Large intestine (tissue), 3 donors: ENCODE data around the gene MAD1L1. TPM values are rescaled to one million over a fixed set of nuclear protein-coding genes. Genes with fewer than 3 reads are reported as not detected.

Experiments
- DNase-seq, 2 donors: peaks; one replicate each; pipeline versions ENCODE4 v3.0.0 to v3.0.0-alpha.2; 2013
- H3K27ac ChIP-seq: one replicate; pipeline ENCODE4 v1.5.1; 2013; ENCODE audit warnings: low read length
- H3K27me3 ChIP-seq: 2 replicates; pipeline ENCODE4 v1.6.1; 2013; ENCODE audit warnings: low read length; ENCODE audit not compliant: control insufficient read depth, insufficient read depth
- H3K36me3 ChIP-seq: 2 replicates; pipeline ENCODE4 v1.6.1; 2013; ENCODE audit warnings: low read length; ENCODE audit not compliant: control insufficient read depth, insufficient read depth
- H3K4me1 ChIP-seq: one replicate; pipeline ENCODE4 v1.6.1; 2013; ENCODE audit warnings: low read length; ENCODE audit not compliant: control insufficient read depth, insufficient read depth
- H3K4me3 ChIP-seq: one replicate; pipeline ENCODE4 v1.5.1; 2013; ENCODE audit warnings: low read length
- H3K9me3 ChIP-seq: one replicate; pipeline ENCODE4 v1.6.1; 2013; ENCODE audit warnings: mild to moderate bottlenecking, low read depth, low read length, moderate library complexity; ENCODE audit not compliant: control insufficient read depth
- WGBS: methylation state at CpG from one replicate; pipeline ENCODE4 v1.1.5; 2013; ENCODE audit warnings: low lambda C conversion rate; ENCODE audit not compliant: insufficient coverage; 5-methylcytosine and 5-hydroxymethylcytosine counted together
- polyA plus RNA-seq: library from polyadenylated mRNA; unstranded; fragments of 120-200 nt; gene quantifications from one replicate; pipeline ENCODE4 v1.2.1, GENCODE V29; 2013

The MAD1L1 gene
- polyA plus RNA-seq, 1 donor: 15.1 TPM

DNA sequence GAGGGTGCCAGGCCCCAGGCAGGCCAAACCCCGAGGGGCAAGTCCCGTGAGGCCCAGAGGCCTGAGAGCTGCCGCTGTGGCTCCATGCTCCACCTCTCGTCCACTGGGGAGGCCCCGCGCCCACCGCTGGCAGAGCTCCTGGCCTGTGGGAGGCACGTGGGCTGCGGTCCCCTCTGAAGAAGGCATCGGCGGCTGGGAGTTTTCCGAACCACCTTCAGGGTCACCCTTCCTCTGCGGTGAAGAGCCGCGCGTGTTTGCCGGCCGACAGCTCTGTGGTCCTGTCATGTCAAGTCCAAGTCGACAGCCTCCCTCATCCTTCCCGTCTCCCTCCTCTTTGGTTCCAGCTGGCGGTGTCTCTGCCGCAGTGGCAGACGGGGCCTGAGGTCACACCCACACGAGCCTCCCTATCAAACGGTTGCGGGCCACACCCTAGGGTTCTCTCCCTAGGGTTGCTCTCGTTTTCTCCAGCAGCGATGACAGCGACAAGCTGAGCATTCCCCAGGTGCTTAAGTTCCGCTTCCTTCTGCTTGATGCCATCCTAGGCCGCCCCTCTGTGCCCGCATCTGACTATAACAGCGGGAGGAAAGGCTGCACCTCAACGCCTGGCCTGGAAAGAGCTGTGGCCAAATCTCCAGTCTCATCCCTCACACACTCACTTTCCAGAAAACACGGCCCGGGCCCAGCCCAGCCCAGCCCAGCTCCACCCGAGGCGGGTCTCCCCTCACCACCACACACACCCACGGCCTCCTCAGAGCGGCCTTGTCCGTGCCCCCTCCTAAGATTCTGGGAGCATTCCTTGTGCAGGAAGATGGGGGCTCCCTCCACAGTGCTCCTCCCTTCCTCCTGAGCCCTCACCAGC, 377.6 kb downstream of the MAD1L1 start:
- Histone ChIP-seq H3K4me3 (no peak overlapping the region), H3K9me3 (peaks cover 26% of the 10 kb centered on the region), H3K27ac (peak overlapping the region; percentile 10), H3K4me1 (peaks cover 16% of the 10 kb centered on the region), H3K36me3 (no peaks in the 10 kb centered on the region), H3K27me3 (no peaks in the 10 kb centered on the region)
- no CpG with 5 or more reads among the region's 41 CpGs for WGBS
- peak in 1 of 2 donors; percentile 30 for DNase-seq

DNA sequence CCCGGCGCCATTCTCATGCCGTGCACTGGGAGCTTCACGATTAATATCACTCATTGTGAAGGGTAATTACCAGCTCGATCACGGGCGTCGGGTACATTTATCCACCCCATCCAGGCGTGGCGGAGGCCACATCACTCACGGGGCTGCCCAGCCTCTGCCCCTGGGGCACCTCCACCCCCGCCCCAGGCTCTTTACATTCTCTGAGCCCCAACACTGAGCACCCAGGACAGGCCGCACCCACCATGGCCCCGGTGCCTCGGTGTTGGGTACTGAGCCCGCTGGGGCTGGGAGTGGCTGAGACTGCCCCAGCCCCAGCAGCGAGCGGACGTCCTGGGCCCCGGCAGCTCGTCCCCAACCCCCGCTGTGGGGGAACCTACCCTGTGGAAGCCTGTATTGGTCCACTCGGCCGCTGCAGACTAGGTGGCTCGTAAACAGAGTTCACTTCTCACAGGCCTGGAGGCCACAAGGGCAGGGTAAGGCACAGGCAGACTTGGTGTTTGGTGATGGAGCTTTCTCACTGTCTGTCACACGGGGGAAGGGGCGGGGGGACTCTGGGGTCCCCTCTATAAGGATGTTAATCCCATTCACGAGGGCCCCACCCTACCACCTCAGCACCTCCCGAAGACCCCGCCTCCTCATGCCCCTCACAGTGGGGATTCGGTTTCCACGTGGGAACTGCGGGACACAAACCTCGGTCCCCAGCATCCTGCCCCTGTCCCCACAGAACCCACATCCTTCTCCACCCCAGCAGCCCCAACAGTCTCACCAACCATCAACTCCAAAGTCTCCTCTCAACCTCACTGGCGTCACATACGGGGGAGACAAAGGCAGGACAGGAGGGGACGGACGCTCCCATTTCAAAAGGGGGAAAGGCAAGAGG, 378.5 kb downstream of the MAD1L1 start:
- WGBS: no CpG with 5 or more reads among the region's 38 CpGs
- no peak overlapping the region for H3K4me3 ChIP-seq

DNA sequence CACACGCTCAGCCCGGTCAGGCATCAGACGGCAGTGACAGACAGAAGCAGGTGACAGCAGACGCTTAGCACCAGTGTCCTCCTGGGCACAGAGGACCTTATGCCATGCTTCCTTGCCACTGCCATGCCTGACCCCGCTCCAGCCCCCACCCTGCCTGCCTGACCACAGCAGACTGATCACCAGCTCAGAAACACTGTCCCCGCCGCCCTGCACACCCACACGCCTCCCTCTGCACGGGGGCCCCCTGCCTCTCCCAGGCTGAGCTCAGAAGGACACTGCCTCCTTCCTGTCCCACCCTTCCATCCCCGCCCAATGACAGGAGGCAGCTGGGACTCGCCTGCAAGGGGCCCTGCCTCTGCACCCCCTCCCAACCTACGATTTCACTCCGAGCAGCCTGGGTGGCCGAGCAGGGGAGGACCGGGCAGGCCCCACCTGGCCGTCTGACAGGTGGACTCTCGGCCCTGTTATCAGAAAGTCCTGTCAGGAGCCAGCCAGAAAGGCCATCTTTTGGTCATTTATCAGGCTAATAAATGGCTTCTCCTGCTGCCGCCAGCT, 379.2 kb downstream of the MAD1L1 start:
- peaks cover 26% of the 10 kb centered on the region for H3K9me3 ChIP-seq
- WGBS: no CpG with 5 or more reads among the region's 18 CpGs
- DNase-seq: peak; percentile 79 to 92
- H3K4me1 ChIP-seq: peaks cover 16% of the 10 kb centered on the region
- H3K4me3 ChIP-seq: no peak overlapping the region
- no peaks in the 10 kb centered on the region for H3K27me3 ChIP-seq
- peak overlapping the region; percentile 63 for H3K27ac ChIP-seq
- H3K36me3 ChIP-seq: no peaks in the 10 kb centered on the region

More for the DNA sequence above, 378.5 kb downstream of the MAD1L1 start:
- peaks cover 26% of the 10 kb centered on the region for H3K9me3 ChIP-seq
- peaks cover 16% of the 10 kb centered on the region for H3K4me1 ChIP-seq
- H3K36me3 ChIP-seq: no peaks in the 10 kb centered on the region
- H3K27ac ChIP-seq: peak overlapping the region; percentile 63
- no peak for DNase-seq
- H3K27me3 ChIP-seq: no peaks in the 10 kb centered on the region

DNA sequence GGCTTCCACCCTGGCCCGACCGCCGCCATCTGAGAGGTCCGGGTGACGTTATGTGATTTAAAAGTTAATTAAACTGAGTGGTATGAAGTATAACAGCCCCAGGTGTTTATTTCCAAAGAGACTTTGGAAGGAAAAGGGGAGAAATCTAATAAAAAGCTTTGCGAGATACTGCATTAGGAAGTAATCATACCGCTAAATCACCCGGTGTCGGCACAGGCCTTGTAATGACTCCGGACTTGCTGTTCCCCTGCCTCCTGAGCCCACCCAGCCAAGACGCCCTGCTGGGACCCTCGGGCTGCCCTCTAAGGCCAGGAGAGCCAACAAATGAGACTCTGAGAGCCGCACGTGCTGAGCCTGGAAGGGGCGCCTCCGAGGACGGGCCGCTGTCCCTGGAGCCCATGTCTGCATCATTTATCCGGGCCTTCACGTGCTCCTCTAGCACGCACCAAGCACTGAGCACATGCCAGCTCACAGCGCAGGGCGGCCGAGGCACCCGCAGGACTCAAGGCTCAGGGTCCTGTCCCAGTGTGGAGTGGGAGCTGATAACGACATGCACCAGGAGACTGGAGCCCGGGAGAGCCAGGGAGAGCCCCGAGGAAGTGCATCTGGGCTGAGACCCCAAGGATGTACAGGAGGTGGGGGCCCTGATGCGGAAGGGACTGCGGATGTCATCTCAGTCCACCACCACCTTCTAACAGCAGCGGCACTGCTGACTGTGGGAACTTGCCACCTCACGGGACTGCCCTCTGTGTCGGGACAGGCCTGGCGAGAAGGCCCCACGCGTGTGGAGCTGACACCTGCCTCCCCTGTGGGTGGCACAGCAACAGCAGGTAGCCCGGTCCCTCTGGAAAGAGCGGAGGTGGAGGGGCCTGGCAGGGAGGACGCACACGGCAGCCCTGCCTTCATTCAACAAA, 380.0 kb downstream of the MAD1L1 start:
- Histone ChIP-seq H3K27me3 (no peaks in the 10 kb centered on the region), H3K27ac (peak overlapping the region; percentile 63), H3K4me3 (no peak overlapping the region), H3K4me1 (peaks cover 16% of the 10 kb centered on the region), H3K36me3 (no peaks in the 10 kb centered on the region), H3K9me3 (peaks cover 26% of the 10 kb centered on the region)
- DNase-seq: no peak
- no CpG with 5 or more reads among the region's 40 CpGs for WGBS

DNA sequence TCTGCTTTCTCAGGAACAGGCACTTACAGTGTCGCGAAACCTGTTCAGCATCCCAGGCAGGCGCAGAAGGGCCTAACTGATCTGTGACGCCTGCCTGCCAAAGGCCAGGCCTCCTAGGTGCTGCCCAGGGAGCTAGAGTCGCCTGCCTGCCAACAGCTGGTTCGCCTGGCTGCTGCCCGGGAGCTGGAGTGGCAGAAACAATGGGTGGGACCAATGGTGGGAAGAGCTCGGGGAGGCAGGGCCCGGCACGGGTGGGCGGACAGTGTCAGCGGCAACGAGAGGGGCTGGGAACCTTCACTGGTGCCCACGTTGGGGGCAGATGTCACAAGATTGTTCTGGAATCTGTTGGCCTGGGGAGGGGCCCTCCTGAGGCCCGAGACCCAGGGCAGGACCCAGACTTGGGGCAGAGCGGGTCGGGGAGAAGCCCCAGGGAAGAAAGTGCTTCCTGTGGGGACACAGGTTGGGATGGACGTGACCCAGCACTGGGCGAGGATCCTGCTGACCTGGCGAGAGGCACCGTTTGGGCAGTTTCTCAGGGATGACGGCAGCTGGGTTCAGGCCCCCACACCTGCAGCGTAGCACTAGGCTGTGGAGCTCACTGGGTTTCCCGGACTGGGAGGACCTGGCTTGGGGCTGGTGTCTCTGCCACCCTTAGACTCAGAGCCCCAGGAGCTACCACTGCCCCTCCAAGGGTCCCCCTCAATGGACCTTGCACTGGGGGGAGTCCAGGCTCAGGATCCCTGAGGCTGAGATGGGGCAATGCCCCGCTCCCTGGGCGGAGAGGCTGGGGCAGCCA, 380.8 kb downstream of the MAD1L1 start:
- Histone ChIP-seq H3K27me3 (no peaks in the 10 kb centered on the region), H3K4me1 (peaks cover 16% of the 10 kb centered on the region), H3K4me3 (no peak overlapping the region), H3K9me3 (peaks cover 21% of the 10 kb centered on the region), H3K36me3 (no peaks in the 10 kb centered on the region), H3K27ac (no peak overlapping the region)
- DNase-seq: no peak
- WGBS: no CpG with 5 or more reads among the region's 26 CpGs

DNA sequence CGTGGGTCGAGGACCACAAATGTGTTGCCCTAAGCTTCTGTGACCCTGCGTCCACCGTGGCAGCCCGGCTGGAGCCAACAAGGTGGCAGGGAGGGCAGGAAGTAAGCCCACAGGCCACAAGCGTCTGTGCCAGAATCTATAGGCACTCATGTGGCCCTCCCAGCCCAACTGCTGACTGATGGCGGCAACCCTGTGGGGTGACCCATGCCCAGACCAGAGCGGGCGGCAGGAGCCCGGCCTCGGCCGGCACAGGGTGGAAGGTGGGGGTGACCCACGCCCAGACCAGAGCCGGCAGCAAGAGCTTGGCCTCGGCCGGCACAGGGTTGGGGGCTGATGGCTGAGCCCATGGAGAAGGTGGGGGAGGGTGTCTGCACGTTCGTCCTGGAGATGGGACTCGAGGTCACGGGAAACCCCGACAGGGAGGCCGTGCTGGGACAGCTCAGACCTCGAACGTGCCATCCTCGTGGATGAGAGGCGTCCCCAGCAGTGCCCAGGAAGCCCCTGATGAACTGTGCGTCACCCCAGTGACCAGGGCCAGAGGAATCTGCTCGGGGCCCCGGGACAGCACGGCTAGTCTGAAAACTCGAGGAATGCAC, 381.7 kb downstream of the MAD1L1 start:
- no CpG with 5 or more reads among the region's 31 CpGs for WGBS
- H3K36me3 ChIP-seq: no peaks in the 10 kb centered on the region
- no peak overlapping the region for H3K4me3 ChIP-seq
- peaks cover 13% of the 10 kb centered on the region for H3K9me3 ChIP-seq
- H3K4me1 ChIP-seq: peaks cover 16% of the 10 kb centered on the region
- no peaks in the 10 kb centered on the region for H3K27me3 ChIP-seq
- no peak for DNase-seq
- no peak overlapping the region for H3K27ac ChIP-seq

DNA sequence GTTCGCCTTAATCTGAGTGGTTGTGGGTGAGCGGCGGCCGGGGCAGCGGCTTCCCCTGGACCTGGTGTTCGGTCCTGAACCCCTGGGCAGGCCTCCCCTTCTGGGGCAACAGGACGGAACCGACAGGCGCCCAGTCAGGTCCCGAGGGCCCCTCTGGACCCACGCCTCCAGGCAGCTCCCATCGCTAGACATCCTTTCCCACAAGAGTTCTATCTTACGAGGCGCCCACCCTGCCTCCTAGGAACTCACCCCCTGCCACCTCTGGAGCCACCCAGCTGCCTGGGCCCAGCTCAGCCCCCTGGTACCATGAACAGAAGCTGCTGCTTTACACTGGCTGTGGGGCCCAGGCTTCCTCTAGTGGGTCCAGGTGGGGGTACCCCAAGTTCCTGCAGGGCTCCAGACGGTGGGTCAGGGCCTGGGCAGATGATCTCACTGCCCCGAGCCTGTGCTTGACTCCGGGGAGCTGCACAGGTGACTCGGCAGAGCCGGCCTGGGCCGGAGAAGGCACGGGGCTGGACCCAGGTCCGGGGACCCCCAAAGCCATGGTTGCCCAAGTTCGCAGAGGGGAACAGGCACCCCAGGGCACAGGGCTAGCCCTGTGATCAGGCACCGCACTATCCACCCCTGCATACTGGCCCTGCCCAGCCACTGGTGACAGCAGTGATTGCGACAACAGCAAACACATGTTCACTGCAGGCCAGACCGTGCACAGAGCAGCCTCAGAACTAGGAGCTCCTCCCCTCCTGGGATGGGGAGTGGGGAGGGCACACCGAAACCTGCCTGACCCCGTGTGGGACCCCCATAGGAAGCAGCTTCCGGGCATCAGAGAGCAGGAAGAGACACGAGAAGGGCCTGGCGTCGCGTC, 382.4 kb downstream of the MAD1L1 start:
- no peak for DNase-seq
- Histone ChIP-seq H3K27me3 (no peaks in the 10 kb centered on the region), H3K4me1 (peaks cover 16% of the 10 kb centered on the region), H3K27ac (no peak overlapping the region), H3K9me3 (peaks cover 6% of the 10 kb centered on the region), H3K4me3 (no peak overlapping the region), H3K36me3 (no peaks in the 10 kb centered on the region)
- no CpG with 5 or more reads among the region's 33 CpGs for WGBS

DNA sequence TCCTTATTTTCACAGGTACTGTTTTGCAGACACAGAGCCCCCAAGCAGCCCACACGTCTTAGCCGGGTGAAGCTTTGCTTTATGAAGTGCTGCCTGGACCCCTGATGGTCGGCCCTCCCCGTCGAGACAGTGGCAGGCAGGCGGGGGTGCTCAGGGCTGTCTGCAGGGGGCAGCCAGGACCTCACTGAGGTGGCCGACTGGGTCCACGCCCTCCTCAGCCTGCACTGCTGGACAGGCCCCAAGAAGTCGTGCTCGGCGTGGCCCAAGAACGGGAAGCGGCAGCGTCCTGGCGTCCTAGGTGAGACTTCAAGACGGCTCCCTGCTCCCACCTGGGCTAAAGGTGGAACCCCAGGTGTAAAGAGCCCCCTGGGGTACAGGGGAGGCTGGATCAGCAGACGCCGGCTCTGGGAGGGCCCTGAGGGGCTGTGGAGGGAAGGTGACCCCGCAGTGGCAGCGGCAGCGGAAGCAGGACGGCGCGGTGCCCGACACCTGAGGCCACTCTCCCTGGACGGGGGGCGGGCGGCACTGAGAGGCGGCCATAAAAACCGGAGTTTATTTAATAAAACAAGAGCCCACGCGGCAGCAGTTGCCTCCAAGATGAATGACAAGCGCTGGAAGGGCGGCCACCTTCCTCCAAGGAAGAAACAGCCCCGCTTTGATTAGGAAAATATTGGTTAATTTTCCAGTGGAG, 383.2 kb downstream of the MAD1L1 start:
- no peaks in the 10 kb centered on the region for H3K36me3 ChIP-seq
- H3K9me3 ChIP-seq: no peaks in the 10 kb centered on the region
- 100% methylated on average over 1 of the region's 35 CpGs for WGBS
- no peak overlapping the region for H3K27ac ChIP-seq
- no peak for DNase-seq
- H3K4me3 ChIP-seq: no peak overlapping the region
- H3K27me3 ChIP-seq: no peaks in the 10 kb centered on the region
- H3K4me1 ChIP-seq: peaks cover 16% of the 10 kb centered on the region
